ENCODE data around the gene SYDE2.
"Not testable (repeated sequence)": the region's sequence is repeated elsewhere in the genome, so short reads cannot be mapped to it uniquely, and the experiment has no call there.

Gene SYDE2

DNA sequence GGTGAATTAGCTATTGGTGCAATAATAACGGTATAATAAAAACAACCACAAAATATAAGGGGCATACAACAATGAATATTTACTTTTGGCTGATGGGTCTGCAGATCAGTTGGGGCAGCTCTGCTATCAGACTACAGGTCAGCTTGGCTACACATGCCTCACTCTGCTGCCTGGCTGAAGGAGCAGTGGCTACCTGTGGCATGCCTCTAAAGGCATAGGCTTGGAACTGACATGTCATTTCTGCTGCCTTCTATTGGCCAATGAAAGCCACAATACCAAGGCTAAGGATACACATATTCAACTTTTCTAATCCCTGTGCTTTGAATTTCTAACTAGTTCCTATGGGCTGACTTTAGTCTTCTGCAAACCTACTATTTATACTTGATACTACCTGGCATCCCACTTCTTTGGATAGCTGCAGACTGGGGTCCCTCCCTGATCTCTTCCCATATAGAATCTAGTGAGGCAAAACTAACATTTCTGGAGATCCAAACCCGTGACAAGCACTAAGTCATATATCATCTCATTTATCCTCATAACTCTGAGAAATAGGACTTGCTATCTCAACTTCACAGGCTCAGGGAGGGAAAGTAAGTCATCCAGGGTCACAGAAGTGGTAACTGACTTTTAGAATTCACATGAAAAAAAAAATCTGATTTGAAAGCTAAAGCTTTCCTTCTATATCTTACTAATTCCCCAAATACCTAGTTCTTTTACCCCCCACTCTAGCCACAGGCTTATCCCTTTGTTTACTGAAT, 19.2 kb upstream of the SYDE2 start:
- DNase-seq (ENCODE audit: low spot score): no peak

DNA sequence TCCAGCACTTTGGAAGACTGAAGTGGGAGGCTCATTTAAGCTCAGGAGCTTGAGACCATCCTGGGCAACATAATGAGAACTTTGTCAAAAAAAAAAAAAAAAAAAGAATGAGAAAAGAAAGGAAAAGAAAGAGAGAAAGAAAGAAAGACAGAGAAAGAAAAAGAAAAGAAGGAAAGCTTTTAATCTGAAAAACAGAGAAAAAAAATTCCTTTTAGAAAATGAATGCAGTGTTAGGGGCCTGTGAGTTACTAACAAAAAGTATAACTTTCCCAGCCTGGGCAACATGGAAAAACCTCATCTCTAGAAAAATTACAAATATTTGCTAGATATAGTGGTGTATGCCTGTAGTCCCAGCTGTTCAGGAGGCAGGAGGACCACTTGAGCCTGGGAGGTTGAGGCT, 15.9 kb upstream of the SYDE2 start:
- DNase-seq (ENCODE audit: low spot score): no peak

DNA sequence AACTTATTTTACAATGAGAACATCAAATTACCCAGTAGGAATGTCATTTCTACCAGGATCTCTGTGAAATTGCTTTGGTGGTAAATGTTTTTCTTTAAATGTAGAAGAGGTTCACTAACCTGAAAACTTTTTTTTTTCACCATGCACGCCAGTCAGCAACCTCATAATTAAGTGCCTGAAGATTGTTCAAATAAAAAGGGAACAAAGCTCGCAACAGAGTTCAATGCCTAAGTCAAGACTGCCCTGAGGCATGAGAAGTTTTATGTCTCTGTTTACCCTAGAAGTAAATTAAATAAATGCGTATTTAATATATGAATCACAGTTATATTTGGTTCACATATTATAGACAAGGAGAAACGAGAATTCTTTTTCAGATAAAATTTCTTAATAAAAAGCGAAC, 13.8 kb upstream of the SYDE2 start:
- no peak for DNase-seq (ENCODE audit: low spot score)

DNA sequence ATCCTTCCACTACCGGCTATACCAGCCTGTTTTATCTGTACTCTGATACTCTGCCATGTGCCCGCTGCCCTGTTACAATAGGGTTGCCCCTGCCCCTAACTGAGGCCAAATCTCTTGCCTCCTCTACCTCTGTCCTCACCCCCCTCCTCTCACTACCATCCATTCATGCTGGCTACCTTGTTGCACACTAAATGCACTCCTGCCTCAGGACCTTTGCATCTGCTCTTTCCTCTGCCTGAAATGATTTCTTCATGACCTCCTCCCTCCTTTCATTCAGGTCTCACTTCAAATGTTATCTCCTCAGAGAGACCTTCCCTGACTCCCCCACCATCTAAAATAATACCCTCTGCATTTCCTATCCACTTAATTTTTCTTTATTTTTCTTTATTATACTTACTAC, 7.7 kb upstream of the SYDE2 start:
- no peak for DNase-seq (ENCODE audit: low spot score)

DNA sequence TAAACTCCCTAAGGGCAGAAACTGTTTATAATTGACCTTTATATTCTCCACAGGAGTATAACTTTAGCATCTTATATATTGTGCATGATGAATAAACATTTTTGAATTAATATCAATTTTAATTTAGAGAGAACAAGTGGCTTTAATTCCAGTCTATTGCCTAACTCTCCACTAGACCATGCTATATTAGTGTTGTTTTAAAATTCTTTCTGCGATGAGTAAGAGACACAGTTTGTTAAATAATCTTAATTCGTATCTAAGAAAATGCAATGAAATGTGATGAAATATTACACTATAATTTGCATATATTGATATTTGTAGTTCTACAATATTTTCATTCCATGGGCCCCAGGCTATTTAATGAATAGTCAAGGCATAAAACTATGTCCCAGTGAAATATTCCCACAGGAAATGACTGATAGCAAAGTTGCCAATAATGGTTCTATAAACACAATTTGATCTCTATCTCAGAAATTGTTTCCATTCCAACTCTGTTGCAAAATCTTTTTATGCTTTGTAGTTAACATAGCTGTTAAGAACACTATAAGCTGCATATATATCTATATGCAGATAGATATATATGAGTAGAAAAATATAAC, 2.9 kb upstream of the SYDE2 start:
- no peak for DNase-seq (ENCODE audit: low spot score)

DNA sequence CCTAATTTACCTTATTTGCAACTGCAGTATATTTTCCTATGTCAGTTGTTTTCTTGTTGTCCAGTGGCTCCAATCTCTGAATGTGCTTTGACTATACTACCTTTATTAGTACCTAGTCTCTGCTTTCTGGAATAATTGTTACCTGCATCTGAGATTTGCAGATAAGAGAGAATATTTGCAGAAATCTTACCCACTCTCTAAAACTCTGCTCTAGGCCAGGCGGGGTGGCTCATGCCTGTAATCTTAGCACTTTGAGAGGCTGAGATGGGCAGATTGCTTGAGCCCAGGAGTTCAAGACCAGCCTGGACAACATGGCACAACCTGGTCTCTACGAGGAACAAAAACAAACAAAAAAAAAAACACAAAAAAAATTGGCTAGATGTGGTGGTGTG, 2.0 kb upstream of the SYDE2 start:
- DNase-seq (ENCODE audit: low spot score): no peak

DNA sequence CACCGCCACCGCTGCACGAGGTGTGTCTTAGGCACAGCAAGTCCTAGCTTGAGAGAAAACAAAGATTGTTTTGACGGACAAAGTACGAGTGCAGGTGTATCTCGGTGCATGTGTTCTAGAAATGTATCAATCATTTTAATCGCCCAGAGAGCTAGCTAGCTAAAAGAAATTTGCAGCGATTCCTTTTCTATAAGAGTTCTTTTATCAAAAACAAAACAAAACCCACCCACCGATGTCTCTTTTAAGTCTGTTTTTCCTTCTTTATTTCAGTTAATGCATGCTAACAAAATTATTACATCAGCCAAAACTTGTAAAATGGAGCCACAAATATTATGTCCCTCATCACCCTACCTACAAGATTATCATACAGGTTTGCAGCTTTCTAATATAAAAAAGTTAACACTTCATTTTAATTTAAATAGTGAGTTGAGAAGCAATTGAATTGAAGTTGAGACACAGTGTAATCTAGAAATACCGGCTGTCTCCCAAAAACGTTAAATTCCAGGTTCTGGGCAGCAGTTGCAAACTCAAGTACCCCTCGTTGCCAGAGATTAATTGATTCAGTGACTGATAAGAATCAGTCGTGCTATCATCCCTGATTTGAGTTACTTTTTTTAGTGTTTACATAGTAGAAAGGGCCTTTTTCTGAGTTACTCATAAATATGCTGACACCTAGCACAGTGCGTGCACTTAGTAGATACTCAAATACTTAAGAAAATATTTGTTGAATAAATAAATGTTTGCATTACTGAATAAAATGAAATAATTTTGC, 1.5 kb upstream of the SYDE2 start:
- no peak for DNase-seq (ENCODE audit: low spot score)

DNA sequence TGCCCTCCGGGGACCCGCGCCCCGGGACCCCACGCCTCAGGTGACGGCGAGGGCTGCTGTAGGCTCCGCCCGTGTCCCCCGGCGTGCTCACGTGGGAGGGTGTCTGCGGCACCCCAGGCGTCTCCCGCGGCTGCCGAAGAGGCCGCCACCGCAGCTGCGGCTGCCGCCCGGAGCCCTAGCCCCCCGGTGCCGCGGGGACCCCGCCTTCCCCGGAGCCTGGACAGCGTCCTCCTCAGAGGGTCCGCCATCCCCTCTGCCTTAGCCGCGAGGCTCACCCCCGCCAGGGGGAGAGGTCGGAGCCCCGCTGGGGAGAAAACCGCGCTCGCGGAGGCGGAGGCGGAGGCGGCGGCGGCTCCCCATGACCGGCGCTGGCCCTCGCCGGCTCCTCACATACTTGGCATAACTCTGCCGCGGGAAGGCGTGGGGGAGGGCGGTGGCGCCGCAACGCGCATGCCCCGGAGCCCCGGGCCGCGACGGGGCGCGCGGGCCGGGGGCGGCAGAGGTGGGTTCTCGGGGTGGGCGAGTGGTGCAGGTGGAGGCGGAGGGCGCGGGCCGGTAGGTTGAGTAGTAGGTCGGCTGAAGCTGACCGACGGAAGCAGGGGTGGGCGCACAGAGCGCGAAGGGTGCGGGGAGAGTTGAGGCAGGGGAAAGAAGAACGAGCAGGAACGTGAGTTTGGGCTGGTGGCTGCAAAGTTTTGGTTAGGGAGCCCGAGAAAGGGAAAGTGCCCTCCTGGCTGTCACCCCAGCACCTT, 700 bp upstream of the SYDE2 start:
- peak; percentile 64 for DNase-seq (ENCODE audit: low spot score)

DNA sequence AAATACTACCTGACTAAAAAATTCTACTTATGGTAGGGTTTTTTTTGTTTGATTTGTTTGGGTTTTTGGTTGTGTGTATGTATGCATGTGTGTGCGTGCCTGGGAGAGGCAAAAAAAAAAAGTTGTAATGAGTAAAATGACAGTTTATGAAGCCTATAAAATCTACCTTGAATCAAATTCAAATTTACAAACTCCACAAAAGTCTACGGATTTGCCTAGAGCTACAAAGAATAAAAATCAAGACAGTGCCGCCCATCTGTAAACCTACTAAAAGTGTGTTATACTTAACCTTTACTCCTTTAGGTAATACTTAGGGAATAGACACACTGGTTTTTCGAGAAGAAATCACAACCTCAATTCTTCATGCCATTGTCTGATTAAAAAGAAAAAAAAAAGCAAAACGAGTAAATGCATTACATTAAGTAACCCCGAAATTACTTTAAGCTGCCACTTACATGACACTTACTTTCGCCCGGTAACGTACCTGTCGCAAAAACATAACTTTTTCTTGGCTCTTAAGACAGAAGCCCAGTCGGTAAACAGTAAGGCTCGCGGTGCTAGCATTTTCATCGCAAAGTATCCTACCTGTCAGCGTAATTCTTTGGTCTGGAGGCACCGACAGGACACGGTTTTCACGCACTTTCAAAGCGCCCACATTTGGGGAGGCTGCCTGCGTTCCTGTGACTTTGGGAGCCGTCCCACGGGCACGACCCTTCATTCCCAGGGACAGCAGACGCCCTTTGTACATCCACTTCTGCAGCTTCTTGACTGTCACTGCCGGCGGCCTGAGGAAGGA, 951 bp downstream of the SYDE2 start:
- no peak for DNase-seq (ENCODE audit: low spot score)

DNA sequence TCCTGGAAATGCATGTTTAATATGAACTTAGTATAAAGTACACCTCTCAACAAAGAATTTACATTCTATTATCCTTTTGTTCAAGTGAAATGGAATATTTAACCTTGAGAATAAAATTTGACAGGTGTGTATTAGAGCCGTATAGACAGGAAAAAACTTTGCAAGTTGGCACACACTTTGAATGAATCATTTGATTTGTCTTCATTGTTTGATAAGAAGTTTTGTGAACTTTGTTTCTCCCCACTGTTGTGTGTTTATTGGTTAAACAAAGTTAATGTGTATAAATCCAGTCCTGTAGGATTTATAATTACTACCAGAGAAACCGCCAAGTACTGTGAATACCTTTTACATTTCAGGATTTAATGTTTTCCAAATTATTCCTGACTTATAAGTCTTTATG, 2.0 kb downstream of the SYDE2 start:
- DNase-seq (ENCODE audit: low spot score): no peak

DNA sequence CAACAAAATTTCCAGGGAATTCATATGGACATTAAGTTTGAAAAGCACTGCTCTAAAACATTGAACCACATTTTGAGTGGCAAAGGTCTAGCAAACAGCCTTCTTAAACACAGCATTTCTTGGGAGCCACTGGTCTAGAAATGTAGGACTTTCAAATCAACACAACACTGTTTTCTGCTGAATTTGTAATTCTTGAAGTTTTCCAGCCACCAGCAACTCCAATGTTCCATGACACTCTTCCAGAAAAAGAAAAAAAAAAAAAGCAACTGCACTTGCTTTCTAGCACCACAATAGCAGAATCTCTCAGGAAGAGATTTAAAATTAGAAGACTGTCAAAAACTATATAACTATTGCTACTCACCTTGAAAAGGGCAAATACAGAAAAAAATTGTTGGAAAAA, 4.5 kb downstream of the SYDE2 start:
- DNase-seq (ENCODE audit: low spot score): no peak

DNA sequence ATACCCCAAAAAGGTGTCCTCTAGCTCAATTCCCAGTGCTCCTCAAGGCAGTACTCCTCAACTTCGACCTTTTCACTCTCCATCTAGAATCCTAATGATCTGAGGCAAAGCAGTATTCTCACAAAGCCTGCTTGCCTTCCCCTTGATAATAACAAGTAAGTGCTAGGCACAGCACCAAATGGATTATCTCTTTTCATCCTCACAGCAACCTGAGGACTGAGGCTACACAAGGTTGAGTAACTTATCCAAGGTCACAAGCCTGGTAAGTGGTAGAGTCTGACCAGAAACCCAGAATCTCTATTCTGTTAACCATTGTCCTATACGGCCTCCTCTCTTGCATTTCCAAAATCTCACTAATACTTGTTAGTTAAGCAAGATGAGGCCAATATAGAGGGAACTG, 5.1 kb downstream of the SYDE2 start:
- DNase-seq (ENCODE audit: low spot score): no peak

DNA sequence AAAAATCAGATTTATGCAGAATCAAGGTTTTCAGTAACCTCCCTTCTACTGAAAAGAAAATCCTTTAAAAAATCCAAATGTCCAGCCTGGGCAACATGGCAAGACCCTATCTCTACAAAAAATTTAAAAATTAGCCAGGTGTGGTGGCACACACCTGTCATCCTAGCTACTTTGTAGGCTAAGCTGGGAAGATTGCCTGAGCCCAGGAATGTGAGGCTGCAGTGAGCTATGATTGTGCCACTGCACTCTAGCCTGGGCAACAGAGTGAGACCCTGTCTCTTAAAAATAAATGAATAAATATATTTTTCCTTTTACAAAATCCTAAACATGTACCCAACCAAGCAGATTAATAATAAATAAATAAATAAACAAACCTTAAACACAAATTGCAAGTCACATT, 8.7 kb downstream of the SYDE2 start:
- not testable (repeated sequence) for DNase-seq (ENCODE audit: low spot score)

DNA sequence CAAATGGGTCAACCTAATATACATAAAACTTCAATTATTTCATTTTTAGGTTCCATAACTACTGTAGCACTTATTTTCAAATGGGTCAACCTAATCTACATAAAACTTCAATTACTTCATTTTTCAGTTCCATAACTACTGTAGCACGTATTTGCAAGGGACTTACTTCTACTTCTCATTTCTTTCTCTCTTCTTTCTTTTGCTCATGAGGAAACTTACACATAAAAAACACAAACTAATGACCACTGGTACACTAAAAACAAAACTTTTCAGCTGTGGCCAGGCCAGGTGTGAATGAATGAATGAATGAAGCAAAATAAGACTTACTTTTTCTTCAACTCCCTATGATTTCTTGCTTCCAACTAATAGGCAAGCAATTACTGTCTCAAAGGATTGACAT, 11.7 kb downstream of the SYDE2 start:
- DNase-seq (ENCODE audit: low spot score): no peak

DNA sequence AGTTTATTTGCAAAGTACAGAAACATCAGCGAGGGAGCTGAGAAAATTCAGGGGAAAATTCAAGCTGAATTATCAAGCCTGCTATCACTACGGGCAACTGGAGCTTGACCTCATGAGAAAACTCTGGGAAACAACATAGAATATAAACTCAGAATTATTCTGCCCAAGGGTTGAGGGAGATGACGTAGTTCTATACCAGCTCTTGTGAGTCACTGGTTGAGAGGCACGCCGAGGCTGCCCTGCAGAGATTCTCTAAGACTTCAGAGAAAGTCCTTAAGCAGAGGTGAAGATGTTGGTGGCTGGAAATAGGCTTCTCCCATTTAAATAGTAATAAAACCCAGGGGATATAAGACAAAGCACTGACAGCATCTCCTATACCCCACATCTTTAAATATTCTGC, 12.3 kb downstream of the SYDE2 start:
- DNase-seq (ENCODE audit: low spot score): no peak

DNA sequence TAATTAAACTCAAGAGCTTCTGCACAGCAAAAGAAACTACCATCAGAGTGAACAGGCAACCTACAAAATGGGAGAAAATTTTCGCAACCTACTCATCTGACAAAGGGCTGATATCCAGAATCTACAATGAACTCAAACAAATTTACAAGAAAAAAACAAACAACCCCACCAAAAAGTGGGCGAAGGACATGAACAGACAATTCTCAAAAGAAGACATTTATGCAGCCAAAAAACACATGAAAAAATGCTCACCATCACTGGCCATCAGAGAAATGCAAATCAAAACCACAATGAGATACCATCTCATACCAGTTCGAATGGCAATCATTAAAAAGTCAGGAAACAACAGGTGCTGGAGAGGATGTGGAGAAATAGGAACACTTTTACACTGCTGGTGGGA, 13.8 kb downstream of the SYDE2 start:
- DNase-seq (ENCODE audit: low spot score): not testable (repeated sequence)

DNA sequence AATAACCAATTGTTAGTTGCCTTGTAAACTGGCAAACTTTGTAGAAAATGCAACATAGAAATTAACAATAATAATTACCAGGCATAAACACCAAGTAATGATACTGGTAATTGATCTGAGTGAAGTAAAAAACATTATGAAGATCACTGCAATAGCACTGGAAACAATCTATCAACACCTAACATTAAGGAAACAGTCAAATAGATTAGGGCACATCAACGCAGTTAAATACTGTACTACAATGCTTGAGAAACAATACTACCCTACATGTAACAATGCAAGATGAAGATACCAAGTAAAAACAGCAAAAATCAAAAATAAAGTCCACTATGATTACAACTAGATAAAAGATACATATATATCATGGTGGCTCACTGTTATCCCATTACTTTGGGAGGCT, 16.6 kb downstream of the SYDE2 start:
- no peak for DNase-seq (ENCODE audit: low spot score)

DNA sequence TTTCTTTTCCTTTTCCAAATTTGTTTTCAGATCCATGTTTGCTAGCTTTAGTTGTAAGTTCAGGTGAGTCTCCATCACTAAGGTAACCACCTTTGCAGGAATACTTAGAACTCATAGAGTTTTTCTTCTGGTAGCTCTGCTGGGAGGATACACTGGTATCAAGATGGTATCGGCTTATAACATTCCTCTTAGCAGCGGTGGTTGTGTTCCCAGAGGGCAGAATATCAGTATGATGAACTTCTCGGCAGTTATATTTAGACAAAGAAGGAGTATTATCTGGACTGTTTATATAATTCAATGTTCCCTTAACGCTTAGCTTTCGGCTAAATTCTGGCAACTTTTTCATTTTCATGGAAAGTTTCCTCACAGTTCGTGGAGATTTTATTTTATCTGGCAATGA, 18.1 kb downstream of the SYDE2 start:
- no peak for DNase-seq (ENCODE audit: low spot score)

DNA sequence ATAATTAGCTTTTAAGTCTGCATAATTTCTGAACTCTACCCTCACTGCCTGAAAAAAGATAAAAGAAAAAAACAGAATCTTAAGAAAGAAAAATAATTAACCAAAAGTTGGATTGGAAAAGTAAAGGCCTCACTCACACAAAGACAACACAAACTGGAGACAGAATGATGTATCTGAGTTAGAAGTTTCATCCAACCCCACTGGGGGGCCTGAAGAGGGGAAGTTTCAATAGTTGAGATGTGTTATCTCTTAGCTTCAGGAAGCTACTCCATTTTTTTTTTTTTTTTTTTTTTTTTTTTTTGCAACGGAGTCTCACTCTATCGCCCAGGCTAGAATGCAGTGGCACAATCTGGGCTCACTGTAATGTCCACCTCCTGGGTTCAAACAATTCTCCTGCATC, 19.9 kb downstream of the SYDE2 start:
- no peak for DNase-seq (ENCODE audit: low spot score)

DNA sequence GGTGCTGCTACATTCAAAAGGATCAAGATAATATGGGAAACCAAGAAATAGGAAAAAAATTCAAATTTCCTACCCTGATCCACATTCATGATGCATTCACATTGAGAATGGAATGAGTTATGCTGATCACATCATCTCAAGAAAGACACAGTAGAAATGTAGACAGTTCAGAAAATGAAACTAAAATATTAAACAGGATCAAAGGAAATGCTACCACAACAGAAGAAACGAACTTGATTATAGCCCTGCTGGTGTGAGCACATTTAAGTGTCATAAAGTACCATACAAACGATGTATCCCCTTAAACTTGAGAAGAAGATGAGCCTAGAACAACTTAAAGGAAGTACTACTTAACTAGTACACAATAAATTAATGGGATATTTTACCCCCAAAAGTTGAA, 21.3 kb downstream of the SYDE2 start:
- DNase-seq (ENCODE audit: low spot score): peak; percentile 23

DNA sequence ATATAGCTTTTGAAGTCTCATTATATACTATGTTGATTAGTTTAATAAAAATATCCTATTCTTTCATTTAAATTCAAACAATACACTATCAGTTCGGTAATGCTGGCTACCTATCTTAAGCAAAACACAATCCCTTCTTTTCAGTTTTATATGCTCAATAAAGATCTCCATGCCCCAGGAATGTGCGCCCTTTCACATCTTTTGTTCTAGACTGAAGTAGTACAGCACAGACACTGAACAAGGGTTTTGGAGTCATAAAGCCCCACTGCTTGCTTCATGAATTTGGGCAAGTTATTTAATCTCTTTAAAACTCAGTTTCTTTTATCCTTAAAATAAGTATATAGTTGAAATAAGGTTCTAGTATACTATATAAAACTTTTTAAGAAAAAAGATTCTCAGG, 22.4 kb downstream of the SYDE2 start:
- no peak for DNase-seq (ENCODE audit: low spot score)

DNA sequence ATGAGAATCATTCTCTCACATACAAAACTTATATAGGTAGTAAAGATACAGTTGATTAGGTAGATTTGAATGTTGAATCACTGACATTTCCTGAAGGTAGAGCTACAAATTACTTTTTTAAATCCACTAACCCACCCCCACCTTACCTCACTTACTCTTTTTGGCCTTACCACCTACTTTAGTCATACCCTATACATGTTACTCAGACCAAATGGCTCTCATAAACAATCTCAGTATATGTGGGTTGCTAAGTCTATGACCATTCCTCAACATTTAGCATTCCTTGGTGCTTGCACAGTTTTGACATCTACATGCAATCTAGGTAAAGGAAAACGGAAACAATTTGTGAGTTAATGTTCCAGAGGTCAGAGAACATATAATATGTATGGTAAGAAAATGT, 26.3 kb downstream of the SYDE2 start:
- no peak for DNase-seq (ENCODE audit: low spot score)
